Measurements from ENCODE around the gene EXOC4.

The EXOC4 gene

DNA sequence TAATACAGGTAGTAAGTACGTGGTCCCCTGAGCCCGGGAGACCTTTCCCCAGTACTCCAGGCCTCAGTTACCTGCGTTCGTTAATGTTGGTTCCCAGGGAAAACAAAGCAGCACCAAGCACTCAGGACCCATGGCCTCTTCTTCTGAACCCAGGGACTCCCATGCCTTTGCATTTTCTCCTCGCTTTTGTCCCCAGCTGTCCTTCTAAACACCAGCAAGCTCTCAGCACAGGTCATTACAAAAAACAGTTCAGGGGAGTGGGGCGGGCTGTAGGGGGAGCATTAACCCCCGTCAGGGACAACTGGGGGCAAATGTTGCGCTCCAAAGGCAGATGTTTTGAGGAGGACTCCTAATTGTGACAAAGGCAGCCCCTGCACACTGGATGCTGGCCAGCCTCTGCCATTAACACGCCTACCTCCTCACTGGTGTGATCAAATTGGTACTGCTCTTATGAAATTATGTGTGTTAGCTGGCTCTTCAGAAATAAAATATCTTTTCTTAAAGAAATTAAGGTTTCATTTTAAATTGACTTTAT, 793.8 kb downstream of the EXOC4 start:
- TF ChIP-seq ZFX (IDR thresholded peaks at IDR 0.05) = no peak
- TF ChIP-seq, protein P1, sequence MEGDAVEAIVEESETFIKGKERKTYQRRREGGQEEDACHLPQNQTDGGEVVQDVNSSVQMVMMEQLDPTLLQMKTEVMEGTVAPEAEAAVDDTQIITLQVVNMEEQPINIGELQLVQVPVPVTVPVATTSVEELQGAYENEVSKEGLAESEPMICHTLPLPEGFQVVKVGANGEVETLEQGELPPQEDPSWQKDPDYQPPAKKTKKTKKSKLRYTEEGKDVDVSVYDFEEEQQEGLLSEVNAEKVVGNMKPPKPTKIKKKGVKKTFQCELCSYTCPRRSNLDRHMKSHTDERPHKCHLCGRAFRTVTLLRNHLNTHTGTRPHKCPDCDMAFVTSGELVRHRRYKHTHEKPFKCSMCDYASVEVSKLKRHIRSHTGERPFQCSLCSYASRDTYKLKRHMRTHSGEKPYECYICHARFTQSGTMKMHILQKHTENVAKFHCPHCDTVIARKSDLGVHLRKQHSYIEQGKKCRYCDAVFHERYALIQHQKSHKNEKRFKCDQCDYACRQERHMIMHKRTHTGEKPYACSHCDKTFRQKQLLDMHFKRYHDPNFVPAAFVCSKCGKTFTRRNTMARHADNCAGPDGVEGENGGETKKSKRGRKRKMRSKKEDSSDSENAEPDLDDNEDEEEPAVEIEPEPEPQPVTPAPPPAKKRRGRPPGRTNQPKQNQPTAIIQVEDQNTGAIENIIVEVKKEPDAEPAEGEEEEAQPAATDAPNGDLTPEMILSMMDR (conservative IDR thresholded peaks at IDR 0.05) = no peak

GRCh38 chr7:134047675-134048074, 794.8 kb downstream of the EXOC4 start:
- TF ChIP-seq, protein P1 (conservative IDR thresholded peaks at IDR 0.05) = no peak
- TF ChIP-seq ZFX (IDR thresholded peaks at IDR 0.05) = no peak
- no peak overlapping the region for H3K27ac ChIP-seq

More for the DNA sequence above, 793.8 kb downstream of the EXOC4 start:
- no peak overlapping the region for H3K27ac ChIP-seq

DNA sequence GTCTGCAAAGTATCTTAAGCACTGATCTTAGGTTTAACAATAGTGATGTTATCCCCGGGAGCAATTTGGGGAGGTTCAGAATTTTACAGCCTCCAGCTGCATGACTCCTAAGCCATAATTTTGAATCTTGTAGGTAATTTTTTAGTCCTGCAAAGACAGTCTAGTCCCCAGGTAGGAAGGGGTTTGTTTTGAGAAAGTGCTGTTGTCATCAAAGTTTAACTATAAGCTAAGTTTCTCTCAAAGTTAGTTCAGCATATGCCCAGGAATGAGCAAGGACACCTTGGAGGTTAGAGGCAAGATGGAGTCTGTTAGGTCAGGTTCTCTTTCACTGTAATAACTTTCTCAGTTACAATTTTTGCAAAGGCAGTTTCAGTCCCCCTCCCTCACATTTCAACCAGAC, 795.3 kb downstream of the EXOC4 start:
- TF ChIP-seq, protein P1 (conservative IDR thresholded peaks at IDR 0.05) = no peak
- no peak for TF ChIP-seq ZFX (IDR thresholded peaks at IDR 0.05)
- no peak overlapping the region for H3K27ac ChIP-seq

- no peak for TF ChIP-seq ZFX (IDR thresholded peaks at IDR 0.05)
- TF ChIP-seq, protein P1 (conservative IDR thresholded peaks at IDR 0.05) = no peak
- H3K27ac ChIP-seq = no peak overlapping the region
Measured at GRCh38 chr7:134051020-134051419, 798.1 kb downstream of the EXOC4 start.

DNA sequence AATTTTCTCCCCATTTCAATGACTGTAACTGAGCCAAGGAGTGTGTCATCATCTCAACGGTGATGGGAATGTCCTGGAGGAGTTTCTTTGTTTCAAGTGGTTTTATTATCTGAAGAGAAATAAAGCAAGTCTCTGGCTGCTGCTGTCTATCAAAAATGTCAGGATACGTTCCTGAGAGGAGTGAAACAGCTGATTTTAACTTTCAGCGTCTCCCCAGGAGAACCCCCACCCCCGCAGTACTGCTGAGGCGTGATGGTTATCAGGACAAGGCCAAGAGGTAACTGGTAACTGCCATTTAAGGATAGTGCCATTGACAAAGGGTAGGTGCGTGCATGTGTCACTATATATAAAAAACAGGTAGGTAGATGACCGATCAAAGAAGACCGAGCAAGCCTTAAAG, 803.9 kb downstream of the EXOC4 start:
- no peak for TF ChIP-seq ZFX (IDR thresholded peaks at IDR 0.05)
- TF ChIP-seq, protein P1 (conservative IDR thresholded peaks at IDR 0.05) = no peak
- H3K27ac ChIP-seq = no peak overlapping the region

DNA sequence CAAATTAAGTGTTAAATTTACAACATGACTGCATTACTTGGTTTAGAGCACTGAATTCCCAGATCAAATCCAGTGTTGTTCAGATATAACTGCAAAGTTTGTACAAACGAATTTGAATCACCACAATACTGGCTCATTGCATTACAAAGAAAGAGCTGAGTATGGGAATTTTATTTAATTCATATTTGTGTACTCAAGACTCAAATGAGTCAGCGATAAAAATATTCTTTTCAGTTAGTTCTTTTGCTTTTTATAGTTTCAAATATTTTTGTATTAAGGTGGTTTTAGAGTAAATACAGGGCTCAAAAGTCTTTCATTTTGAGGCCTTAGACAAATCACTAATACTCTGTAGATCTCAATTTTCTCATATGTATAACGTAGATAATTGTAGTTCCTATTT, 805.6 kb downstream of the EXOC4 start:
- H3K27ac ChIP-seq = no peak overlapping the region
- TF ChIP-seq, protein P1 (conservative IDR thresholded peaks at IDR 0.05) = no peak
- TF ChIP-seq ZFX (IDR thresholded peaks at IDR 0.05) = no peak

- H3K27ac ChIP-seq = no peak overlapping the region
- TF ChIP-seq ZFX (IDR thresholded peaks at IDR 0.05) = no peak
- TF ChIP-seq, protein P1 (conservative IDR thresholded peaks at IDR 0.05) = no peak
Measured at GRCh38 chr7:134058980-134059379, 806.1 kb downstream of the EXOC4 start.
